ENCODE results near the gene ZNF76. TPM values are rescaled to one million over a fixed set of nuclear protein-coding genes. Genes with fewer than 3 reads are reported as not detected.

Gene ZNF76
- total and polyA plus RNA-seq, 10 of the 15 experiments (the other 5 are each of a cell fraction or from before 2014, with no cell fraction given) = 2.8 to 41.0 (median 24.8) TPM

DNA sequence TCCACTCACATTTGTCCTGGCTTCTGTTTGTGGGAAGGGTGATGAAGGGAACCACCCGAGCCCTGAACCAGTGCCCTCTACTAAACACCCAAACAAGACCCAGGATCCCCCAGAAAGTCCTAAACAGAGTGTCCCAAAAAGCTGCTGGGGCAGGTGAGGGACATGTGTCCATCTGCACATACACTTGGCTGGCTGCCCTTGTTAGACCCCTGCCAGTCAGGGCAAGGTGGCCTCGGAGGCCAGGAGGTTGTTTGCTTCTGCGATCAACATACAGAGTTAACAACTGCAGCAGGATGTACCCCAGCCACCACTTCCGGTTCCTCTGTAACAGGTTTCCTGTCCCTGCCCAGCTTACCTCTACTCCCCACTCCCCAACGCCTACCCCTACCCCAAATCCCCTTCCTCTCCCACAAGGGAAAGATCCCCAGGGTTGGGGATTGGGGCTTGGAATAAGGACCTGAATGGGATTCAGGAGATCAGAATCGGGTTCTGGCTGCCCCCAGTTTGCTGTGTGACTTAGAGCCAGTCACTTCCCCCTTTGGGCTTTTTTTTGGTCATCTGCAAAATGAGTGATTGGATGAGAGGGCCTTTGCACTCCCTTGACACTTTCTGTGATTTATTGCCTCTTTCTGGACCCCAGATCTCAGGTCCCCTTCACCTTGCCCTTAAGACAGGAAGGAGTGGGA is 52.0 kb downstream of the ZNF76 start (continued):
- TF ChIP-seq, protein P1, sequence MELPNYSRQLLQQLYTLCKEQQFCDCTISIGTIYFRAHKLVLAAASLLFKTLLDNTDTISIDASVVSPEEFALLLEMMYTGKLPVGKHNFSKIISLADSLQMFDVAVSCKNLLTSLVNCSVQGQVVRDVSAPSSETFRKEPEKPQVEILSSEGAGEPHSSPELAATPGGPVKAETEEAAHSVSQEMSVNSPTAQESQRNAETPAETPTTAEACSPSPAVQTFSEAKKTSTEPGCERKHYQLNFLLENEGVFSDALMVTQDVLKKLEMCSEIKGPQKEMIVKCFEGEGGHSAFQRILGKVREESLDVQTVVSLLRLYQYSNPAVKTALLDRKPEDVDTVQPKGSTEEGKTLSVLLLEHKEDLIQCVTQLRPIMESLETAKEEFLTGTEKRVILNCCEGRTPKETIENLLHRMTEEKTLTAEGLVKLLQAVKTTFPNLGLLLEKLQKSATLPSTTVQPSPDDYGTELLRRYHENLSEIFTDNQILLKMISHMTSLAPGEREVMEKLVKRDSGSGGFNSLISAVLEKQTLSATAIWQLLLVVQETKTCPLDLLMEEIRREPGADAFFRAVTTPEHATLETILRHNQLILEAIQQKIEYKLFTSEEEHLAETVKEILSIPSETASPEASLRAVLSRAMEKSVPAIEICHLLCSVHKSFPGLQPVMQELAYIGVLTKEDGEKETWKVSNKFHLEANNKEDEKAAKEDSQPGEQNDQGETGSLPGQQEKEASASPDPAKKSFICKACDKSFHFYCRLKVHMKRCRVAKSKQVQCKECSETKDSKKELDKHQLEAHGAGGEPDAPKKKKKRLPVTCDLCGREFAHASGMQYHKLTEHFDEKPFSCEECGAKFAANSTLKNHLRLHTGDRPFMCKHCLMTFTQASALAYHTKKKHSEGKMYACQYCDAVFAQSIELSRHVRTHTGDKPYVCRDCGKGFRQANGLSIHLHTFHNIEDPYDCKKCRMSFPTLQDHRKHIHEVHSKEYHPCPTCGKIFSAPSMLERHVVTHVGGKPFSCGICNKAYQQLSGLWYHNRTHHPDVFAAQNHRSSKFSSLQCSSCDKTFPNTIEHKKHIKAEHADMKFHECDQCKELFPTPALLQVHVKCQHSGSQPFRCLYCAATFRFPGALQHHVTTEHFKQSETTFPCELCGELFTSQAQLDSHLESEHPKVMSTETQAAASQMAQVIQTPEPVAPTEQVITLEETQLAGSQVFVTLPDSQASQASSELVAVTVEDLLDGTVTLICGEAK (IDR thresholded peaks at IDR 0.05; ENCODE audit: borderline replicate concordance) = peak; percentile 42; the same call in 1 of the 2 replicates
- TF ChIP-seq STAT1 (conservative IDR thresholded peaks at IDR 0.05) (no peak), EP300 (IDR thresholded peaks at IDR 0.05; ENCODE audit: borderline replicate concordance in 1 of 2, control insufficient read depth in 1 of 2, low read depth in 2 of 2, low read length in 2 of 2) (no peak), GABPA (IDR thresholded peaks at IDR 0.05; ENCODE audit: low read depth) (peak; percentile 77), DPF2 (IDR thresholded peaks at IDR 0.05) (no peak)

All from GM12878 (cell line).